Body of pancreas (tissue), 4 donors: ENCODE data around the gene CA5A. TPM values are rescaled to one million over a fixed set of nuclear protein-coding genes. Genes with fewer than 3 reads are reported as not detected.
"Not testable (repeated sequence)": the region's sequence is repeated elsewhere in the genome, so short reads cannot be mapped to it uniquely, and the experiment has no call there.

Experiments
- ATAC-seq: fragments of 150-250 bp; one replicate; pipeline ENCODE4 v1.9.1; 2016
- DNase-seq, 4 donors: peaks; one replicate each; pipeline ENCODE4 v3.0.0-alpha.2; 2019
- H3K27ac ChIP-seq, 4 donors: fragments of 200-600 bp; sonication (generic); 1 replicate in 3 of 4; 2 replicates in 1 of 4; pipeline versions ENCODE4 v1.5.1 to v1.6.1; 2016 to 2019; ENCODE audit warnings: mild to moderate bottlenecking in 1 of 4, mixed read lengths in 1 of 4, moderate library complexity in 1 of 4
- H3K27me3 ChIP-seq, 2 donors: fragments of 200-600 bp; sonication (generic); one replicate each; pipeline ENCODE4 v1.6.0; 2016; ENCODE audit warnings: mild to moderate bottlenecking in 1 of 2
- H3K36me3 ChIP-seq, 2 donors: fragments of 200-600 bp; sonication (generic); replicated peaks in 1 of 2; 2 replicates each; pipeline ENCODE4 v1.5.1; 2016; ENCODE audit warnings: low read depth in 2 of 2; ENCODE audit not compliant: insufficient read depth in 1 of 2
- H3K4me1 ChIP-seq: fragments of 200-600 bp; sonication (generic); one replicate; pipeline ENCODE4 v1.6.0; 2016
- H3K4me3 ChIP-seq, 2 donors: fragments of 200-600 bp; sonication (generic); 1 replicate in 1 of 2; 2 replicates in 1 of 2; pipeline ENCODE4 v1.5.1; 2016 to 2019
- H3K9me3 ChIP-seq, 3 donors: fragments of 200-600 bp; sonication (generic); 1 replicate in 2 of 3; 2 replicates in 1 of 3; pipeline ENCODE4 v1.5.1; 2016
- POLR2A ChIP-seq, 3 donors: fragments of 450-650 bp; IDR thresholded peaks; one replicate each; pipeline ENCODE4 v1.6.1; 2016; ENCODE audit warnings: antibody characterized with exemption in 3 of 3, mild to moderate bottlenecking in 2 of 3
- WGBS, 2 donors: methylation state at CpG; one replicate each; pipeline ENCODE4 v1.1.5; 2017; 5-methylcytosine and 5-hydroxymethylcytosine counted together
- intact Hi-C: fragments of 100-400 bp; cut with DNase I; formaldehyde crosslinking; loops from one replicate; pipeline ENCODE4 v1.15.1; 2023
- total RNA-seq, 2 donors: library from RNA; depleted of rRNA; stranded (reverse); fragments of >200 nt; gene quantifications; one replicate each; pipeline ENCODE4 v1.1.0, GENCODE V29; 2016
- TF ChIP-seq, protein P1 (sequence below), 7 experiments: fragments of 450-650 bp in 4 of 7; fragments of 200-600 bp in 3 of 7; sonication (generic) in 3 of 7; IDR thresholded peaks; one replicate each; pipeline ENCODE4 v1.5.1; 2016 to 2019; ENCODE audit warnings: antibody characterized with exemption in 7 of 7

The CA5A gene
- total RNA-seq, 2 donors from 2014 or later = not detected

GRCh38 chr16:87982581-87983041, 46.3 kb upstream of the CA5A start:
- Histone ChIP-seq H3K4me3 (no peak overlapping the region), H3K9me3 (no peaks in the 10 kb centered on the region), H3K27ac (peak overlapping the region; percentile 25 to 77 (median 56)), H3K4me1 (peaks cover 23% of the 10 kb centered on the region), H3K36me3 (no peaks in the 10 kb centered on the region), H3K27me3 (no peaks in the 10 kb centered on the region)
- WGBS, 2 donors = 62 to 63% methylated on average over 15 to 17 of the region's 17 CpGs
- ATAC-seq = peak; percentile 52
- TF ChIP-seq, protein P1, sequence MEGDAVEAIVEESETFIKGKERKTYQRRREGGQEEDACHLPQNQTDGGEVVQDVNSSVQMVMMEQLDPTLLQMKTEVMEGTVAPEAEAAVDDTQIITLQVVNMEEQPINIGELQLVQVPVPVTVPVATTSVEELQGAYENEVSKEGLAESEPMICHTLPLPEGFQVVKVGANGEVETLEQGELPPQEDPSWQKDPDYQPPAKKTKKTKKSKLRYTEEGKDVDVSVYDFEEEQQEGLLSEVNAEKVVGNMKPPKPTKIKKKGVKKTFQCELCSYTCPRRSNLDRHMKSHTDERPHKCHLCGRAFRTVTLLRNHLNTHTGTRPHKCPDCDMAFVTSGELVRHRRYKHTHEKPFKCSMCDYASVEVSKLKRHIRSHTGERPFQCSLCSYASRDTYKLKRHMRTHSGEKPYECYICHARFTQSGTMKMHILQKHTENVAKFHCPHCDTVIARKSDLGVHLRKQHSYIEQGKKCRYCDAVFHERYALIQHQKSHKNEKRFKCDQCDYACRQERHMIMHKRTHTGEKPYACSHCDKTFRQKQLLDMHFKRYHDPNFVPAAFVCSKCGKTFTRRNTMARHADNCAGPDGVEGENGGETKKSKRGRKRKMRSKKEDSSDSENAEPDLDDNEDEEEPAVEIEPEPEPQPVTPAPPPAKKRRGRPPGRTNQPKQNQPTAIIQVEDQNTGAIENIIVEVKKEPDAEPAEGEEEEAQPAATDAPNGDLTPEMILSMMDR (IDR thresholded peaks at IDR 0.05) = no peak
- peak in 1 of 3 donors; percentile 12 for TF ChIP-seq POLR2A (IDR thresholded peaks at IDR 0.05)
- DNase-seq = peak; percentile 24 to 74 (median 57)
- intact Hi-C loops = no loop called here

- H3K4me1 ChIP-seq = peaks cover 23% of the 10 kb centered on the region
- intact Hi-C loops, H3K4me3 ChIP-seq, ATAC-seq, H3K9me3 ChIP-seq, H3K36me3 ChIP-seq, DNase-seq, H3K27me3 ChIP-seq: not testable (repeated sequence)
- WGBS, 2 donors = 81 to 88% methylated on average over 4 of the region's 4 CpGs
- H3K27ac ChIP-seq = peak overlapping the region in 1 of 4 donors; percentile 52
Measured at GRCh38 chr16:87981376-87981775, 45.0 kb upstream of the CA5A start.

DNA sequence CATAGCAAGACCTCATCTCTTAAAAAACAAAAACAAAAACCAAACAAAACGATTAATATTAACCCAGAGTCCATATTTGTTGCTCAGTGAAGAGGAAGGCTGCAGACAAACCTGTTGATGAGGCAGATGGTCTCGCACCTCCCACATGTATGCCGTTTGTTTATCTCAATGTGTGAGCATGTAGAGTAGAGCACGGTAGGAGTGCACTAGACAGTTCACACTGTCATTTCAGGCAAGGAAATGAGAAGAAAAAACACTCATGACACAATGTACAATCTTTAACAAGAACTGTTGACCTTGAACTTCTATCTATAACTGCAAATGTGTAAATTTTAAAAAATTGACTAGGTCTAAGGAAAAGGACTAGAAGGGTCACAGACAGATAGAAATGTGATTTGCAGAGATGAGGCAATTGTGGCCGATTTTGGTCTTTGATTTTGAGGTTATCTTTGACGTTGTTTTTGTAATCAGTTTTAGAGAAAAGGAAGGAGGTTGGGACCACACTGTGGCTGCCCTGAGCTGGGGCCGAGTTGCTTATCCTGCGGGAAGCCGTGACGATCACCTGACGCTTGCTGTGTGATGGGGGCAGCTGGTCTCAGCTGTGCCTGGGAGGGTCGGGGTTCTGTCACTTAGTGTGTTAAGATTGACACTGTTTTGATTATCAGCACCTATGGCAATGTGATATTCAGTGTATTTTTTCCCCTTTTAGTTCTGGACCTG, 43.7 kb upstream of the CA5A start:
- H3K27me3 ChIP-seq, H3K9me3 ChIP-seq, DNase-seq, intact Hi-C loops, H3K4me3 ChIP-seq, ATAC-seq, H3K36me3 ChIP-seq: not testable (repeated sequence)
- Histone ChIP-seq H3K4me1 (peaks cover 23% of the 10 kb centered on the region), H3K27ac (peak overlapping the region; percentile 32 to 88 (median 78))
- WGBS, 2 donors = 36 to 38% methylated on average over 12 of the region's 12 CpGs

DNA sequence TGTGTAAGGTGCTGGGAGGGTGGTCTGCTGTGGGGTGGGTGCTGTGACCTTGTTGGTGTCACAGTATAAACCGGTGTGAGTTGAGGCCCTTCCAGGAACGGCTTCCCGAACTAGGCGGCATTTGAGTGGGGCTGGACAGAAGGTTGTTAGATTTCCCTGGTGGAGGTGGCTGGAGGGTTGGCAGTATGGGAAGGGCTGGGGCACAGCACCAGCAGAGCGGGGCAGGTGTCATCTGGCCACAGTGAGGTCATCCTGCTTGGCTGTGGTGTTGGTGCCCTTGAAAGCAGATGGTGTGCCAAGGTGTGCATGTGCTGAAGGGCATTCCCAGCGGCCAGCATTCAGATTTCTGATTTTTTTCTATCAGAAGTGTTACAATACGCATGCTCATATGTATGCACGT, 43.0 kb upstream of the CA5A start:
- Histone ChIP-seq H3K4me1 (peaks cover 23% of the 10 kb centered on the region), H3K9me3 (no peaks in the 10 kb centered on the region), H3K36me3 (no peaks in the 10 kb centered on the region), H3K4me3 (no peak overlapping the region), H3K27ac (peak overlapping the region; percentile 75 to 88 (median 79)), H3K27me3 (no peaks in the 10 kb centered on the region)
- TF ChIP-seq, protein P1 (IDR thresholded peaks at IDR 0.05) = peak in 3 of 7 experiments; percentile 23 to 31 (median 31)
- TF ChIP-seq POLR2A (IDR thresholded peaks at IDR 0.05) = peak in 1 of 3 donors; percentile 42
- peak; percentile 86 to 94 (median 92) for DNase-seq
- WGBS, 2 donors = 21 to 22% methylated on average over 4 to 7 of the region's 8 CpGs
- peak; percentile 94 for ATAC-seq
- intact Hi-C loops = no loop called here

GRCh38 chr16:87978127-87978526, 41.8 kb upstream of the CA5A start:
- intact Hi-C loops = no loop called here
- Histone ChIP-seq H3K36me3 (no peaks in the 10 kb centered on the region), H3K4me1 (peaks cover 23% of the 10 kb centered on the region), H3K4me3 (no peak overlapping the region), H3K9me3 (no peaks in the 10 kb centered on the region), H3K27ac (peak overlapping the region in 3 of 4 donors; percentile 75 to 88 (median 81)), H3K27me3 (no peaks in the 10 kb centered on the region)
- ATAC-seq (no peak), DNase-seq (no peak)
- TF ChIP-seq, protein P1 (IDR thresholded peaks at IDR 0.05) = no peak
- 84 to 97% methylated on average over 5 of the region's 5 CpGs for WGBS, 2 donors
